ENCODE measurements around the gene TGM1.

Gene TGM1

DNA sequence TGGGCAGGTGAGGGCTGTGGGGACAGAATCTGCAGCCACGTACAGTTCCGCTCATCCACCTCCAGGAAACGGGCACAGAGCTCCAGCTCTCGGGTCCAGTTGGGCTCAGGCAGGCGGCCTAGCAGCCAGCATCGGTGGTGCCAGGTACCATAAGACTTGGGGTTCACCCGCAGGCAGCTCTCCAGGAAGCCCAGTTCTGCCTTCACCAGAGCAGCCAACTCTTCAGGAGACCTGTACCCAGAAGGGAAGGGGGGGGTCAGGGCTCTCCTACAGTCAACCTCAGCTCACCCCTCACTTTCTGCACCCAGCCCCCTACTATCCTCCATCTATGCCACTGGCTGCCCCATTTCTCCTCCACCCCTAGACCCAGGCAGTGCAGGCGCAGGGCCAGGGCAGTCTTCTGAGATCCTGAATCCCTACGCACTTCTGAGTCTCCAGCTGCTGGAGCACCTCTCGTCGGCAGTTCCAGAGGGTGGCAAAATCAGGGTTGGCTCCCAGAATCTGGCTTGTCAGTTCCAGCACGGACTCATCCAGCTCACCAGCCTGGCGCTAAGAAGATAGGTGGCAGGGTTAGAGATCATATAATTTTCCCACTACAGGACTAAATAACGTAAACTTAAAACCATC is 7.0 kb upstream of the TGM1 start:
- DNase-seq: no peak

DNA sequence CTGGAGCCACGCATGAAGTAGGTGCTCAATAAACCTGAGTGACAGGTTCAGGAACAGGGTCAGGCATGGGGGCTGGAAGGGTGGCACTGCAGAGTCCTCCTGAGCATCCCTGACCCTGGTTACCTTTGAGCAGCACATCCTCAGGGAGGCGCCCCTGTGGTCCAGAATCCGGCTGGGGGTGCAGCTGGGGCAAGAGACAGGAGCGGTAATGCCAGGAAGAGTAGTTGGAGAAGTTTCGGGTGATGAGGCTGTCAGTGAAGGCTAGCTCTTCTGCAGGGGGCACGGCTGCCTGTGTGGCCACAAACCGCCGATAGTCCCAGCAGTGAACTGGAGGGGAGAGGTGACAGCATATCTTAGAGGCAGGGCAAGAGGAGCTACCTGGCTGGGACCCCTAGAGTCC is 6.4 kb upstream of the TGM1 start:
- no peak for DNase-seq

DNA sequence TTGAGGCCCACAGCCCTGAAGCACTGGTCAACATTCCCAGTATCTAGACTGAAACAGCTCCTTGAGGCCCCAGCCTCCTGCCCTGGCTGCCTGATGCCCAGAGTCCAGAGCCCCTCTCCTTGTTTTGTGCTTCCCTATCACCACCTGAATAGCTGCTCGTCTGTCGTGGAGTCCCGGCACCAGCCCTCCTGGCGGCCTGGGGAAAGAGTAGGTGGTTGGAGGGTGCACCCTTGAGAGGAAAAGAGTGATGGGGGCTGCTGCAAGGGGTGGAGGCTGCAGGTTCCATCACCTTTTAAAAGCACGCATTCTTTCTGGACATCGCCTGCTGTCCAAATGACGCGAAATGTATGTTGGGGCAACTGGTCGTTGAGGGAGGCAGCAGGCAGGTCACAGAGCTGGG is 5.2 kb upstream of the TGM1 start:
- DNase-seq: no peak

DNA sequence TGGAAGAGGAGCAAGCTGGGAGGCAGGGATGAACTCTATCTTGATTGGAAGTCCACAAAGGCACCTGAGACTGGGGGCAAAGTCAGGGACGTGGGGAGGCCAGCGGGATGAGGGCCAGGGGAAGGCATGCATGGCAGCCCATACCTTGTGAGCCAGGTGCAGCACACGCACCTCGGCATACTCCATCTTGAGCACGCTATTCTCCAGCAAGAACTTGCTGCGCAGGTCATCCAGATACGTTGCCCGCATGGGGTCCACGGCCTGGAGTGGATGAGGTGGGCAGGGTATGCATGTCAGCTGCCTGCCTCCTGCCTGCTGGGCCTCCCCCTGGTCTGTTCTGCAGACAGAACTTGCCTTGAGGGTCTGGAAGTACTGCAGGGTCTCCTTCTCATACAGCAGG is 4.5 kb upstream of the TGM1 start:
- DNase-seq: no peak

DNA sequence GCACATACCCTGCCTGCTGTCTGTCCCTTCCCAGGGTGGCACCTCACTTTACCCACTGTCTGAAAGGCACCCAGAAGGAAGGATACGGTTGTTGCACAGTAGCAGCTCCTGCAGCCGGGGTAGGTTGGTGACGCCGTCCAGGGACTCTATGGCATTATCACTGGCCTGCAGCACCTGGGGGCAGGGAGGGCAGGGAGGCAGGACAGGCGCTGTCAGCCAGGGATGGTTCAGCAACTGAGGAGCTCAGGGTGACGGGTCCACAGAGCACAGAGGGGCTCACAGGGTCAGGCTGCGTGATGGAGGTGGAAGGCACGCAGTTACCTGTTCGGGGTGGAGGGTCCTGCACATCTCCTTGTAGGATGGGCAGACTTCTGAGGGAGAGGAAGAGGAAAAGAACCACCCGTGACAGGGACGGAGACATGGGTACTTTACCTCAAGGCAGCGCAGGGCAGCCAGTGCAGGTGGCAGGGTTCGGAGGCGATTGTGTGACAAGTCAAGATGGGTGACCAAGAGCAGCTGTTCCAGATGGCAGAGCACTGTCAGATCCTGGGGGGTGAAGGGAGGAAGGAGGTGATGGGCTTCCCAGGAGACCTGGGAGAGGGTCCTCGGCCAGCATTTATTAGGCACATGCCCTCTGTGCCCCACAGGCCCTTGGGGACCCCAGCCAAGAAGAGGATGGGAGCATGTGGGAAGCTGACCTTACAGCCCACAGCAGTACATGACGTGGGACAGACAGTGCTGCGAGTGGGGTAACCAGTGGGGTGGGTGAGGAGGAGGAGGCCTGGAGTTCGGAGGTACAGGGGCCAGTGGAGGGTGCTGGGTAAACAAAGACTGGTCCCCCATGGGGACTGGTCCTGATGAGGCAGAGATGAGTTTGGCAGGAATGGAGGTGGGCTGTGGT is 3.6 kb upstream of the TGM1 start:
- DNase-seq: no peak

DNA sequence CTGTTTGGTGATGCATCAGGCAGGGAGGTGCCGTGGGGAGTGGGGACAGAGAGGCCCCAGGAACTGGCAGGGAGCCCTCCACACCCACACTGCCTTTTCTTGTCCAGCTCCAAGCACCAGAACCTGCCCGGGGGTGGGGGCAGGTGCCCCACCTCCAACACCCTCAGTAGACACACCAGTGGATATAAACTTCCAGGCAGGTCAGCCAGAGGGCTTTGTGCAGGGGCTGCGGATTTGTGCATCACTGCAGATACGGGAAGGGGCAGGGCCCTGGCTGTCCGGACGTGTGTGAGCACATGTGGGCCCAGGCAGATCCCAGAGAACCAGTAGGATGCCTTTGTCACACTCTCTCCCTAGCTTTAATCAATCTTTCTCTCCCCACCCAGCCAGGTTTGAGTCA is 1.3 kb upstream of the TGM1 start:
- DNase-seq: no peak

DNA sequence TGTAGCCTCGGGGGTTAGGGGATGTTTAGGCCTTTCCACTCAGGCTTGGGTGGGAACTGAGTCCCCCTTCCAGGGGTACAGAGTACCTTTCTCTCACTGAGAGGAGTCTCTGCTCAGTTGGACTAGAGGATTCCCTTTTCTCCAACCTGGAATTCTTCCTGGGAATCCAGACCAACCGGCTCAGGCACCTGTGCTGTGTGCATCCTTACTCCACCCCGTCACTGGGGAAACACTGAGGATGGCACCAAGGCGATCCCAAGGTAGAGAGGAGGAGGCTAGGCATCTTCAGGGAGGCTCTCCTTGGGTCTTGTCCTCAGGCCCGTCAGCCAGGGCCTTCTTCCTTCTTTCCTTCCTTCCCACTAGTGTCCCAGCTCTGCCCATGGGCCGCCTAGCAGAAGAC is 871 bp upstream of the TGM1 start:
- DNase-seq: no peak

DNA sequence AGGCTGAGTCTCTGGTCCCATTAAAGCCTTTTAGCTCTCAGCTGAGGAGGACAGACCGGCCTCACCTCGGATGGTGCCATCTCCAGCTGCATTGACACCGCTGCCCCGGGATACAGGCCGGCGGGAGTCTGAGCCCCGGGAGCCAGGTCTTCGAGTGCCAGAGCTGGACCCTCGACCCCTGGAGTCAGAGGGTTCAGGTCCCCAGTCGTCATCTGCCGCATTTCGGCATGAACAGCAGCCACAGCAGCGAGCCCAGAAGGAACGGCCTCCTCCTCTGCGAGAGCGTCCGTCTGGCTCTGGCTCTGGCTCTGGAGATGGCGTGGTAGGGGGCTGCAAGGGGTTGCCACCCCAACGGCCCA is 1.0 kb downstream of the TGM1 start:
- no peak for DNase-seq

DNA sequence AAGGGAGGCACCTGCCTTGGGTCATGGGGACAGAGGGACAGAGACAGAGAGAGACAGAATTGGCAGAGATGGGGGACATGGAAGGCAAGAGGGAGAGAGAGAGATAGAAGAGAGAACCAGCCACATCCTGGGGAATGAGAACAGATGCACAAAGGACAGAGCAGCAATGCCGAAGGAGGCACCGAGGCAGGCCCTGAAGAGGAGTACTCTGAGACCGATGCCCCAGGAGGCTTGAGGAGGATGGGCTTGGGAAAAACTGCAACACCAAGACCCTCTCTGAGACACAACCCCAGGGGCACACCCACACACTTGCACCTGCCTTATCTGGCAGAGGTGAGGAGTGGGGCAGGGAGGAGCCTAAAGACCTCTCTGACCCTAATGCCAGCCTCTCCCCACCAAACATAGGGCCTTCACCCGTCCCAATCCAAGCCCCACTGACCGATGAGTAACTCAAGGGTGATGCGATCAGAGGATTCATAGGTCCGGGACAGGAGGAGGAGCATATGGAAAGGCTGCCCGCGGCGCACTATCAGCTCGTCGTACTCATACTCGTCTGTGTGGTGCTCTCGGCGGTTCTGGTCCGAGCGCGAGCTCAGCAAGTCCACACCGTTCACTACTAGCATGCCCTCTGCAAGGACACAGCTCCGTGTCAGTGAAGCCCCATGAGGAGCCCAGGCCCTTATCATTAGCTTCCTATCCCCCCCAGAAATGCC is 1.6 kb downstream of the TGM1 start:
- no peak for DNase-seq

DNA sequence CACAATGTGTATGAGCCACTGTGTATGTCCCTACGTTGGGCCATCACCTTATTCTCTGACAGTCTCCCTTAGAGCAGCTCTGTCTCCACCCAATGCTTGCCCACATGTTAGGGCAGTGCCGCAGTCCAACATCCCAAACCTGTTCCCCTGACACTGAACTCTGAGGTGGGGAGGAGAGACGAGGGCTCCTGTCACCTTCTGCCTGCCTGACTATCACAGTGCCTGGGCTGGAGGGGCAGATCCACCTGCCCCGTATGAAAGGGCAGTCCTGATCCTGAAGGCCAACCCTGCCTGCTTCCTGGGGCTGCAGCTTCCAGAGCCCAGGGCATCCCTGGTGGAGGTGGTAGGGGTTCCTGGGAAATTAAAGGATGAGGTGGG is 2.2 kb downstream of the TGM1 start:
- DNase-seq: no peak

DNA sequence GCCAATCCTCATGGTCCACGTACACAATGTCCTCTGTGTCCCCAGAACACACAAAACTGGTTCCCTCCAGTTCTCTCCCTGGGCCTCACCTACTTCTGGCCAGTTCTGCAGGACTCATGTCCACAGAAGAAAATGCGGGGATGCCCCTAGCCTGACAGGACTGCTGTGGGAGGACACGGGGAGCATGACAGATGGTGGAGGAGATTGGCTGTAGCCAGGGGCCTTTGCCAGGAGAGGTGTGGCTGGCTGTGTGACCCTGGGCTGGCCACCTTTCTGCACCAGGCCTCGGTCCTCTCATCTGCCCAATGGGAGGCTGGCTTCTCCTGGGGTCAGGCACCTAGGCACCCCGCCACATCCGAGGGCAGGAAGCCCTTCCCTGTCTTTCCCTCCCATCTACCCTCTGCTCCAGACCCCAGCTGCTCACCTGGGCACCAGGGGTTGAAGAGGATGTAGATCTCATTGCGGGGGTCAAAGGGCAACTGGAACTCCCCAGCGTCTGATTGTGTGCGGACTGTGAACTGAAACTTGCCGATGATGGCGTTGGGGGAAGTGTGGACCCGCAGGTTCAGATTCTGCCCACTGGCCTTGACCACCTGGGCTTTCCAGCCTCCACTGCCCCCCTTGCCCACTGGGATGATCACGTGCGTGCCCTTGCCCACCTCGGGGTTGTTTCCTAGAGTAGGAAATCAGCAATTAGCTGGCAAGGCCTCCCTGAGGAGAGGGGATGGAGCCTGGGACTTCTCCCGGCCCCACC is 2.8 kb downstream of the TGM1 start:
- DNase-seq: no peak

DNA sequence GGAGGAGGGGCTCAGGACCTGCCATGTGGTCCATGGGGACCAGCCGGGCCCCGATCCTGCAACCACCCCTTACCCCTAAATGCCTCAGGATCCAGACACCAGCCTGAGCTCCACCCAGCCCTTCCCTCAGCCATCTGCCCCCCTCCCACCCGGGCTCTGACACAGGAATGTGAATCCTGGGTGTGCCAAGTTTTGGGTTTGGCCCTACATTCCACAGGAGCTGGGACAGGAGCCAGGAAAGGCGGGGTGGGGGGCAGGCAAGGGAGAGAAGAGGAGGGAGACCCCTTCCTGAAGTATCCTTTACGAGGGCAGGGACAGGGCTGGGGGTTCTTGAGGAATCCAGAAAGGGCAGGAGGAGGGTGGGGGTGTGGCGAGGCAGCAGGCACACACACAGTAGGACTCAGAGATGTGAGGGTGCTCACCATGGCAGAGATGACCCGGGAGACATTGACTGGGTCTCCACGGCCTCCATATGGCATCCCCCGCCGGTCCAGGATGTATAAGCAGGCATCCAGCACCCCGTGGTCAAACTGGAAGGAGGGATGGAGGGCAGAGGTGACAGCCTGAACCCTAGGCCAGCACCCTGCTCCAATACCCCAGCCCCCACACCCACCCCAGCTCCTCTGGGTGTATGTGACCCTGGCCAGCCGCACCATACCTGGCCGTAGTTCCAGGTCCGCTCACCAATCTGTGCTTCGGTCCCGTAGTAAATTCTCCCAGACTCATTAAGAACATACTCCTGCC is 3.5 kb downstream of the TGM1 start:
- DNase-seq: no peak

DNA sequence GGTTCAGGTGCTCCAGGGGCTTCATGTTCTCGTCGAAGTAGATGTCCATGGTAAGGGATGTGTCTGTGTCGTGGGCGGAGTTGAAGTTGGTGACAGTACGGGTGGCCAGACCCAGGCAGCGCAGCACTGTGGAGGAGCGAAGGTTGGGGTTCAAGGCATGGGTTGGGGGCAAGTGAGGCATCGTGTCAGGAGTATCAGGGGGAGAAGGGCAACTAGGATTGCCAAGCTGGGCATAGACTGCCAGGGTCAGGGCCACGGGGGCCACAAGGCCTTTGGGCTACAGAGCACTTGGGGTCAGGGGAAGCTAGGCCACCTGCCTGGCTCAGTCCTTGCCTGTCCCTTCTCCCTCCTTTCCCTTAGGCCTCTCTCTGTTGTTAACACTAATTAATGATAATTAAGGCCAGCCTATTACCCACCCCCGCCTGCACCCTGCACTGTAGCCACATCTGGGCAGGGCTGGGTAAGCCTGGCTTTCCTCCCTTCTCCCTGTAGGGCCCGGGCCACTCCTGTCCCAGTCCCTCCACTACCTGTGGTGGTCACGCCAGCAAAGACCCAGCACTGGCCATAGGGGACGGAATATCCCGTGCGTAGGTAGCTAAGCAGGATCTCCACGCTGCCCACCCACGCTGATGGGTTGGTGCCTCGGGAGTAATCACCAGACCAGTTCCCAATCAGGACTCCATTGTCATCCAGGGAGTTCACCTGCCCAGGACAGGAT is 4.3 kb downstream of the TGM1 start:
- DNase-seq: no peak

DNA sequence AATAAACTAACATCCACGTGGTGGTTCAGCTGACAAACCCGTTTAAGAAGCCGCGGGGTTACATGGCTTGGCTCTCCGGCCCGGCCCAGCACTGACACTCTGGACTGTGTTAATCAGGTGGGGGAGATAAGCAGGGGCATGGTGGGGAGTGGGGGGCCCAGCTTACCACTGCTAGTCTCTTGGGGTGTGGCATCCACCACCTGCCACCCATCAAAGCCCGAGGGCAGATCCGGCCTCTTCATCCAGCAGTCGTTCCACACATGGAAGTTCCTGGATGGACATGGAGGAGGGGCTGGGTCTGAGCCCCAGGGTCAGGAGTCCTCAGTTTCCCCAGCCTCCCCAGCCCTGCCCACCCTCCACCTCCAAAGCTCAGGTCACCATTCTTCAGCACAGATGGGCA is 4.9 kb downstream of the TGM1 start:
- DNase-seq: no peak

DNA sequence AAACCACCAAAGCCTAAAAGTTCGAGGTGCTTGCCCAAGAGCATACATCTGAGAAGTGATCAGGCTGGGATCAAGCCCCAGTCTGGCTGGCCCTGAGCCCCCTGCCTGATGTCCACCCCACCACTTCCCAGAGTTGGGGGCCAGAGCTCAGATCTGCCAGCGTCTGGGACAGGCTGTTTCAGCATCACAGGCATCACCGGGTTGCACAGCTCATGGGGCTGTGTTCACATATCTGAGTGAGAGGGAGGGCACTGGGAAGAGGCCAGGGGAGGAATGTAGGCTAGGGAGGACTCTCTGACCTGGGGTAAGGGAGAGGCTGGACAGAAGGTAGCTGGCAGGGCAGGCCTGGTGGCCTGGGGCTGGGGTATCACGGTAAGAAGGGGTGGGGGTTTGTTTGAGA is 6.0 kb downstream of the TGM1 start:
- DNase-seq: no peak

DNA sequence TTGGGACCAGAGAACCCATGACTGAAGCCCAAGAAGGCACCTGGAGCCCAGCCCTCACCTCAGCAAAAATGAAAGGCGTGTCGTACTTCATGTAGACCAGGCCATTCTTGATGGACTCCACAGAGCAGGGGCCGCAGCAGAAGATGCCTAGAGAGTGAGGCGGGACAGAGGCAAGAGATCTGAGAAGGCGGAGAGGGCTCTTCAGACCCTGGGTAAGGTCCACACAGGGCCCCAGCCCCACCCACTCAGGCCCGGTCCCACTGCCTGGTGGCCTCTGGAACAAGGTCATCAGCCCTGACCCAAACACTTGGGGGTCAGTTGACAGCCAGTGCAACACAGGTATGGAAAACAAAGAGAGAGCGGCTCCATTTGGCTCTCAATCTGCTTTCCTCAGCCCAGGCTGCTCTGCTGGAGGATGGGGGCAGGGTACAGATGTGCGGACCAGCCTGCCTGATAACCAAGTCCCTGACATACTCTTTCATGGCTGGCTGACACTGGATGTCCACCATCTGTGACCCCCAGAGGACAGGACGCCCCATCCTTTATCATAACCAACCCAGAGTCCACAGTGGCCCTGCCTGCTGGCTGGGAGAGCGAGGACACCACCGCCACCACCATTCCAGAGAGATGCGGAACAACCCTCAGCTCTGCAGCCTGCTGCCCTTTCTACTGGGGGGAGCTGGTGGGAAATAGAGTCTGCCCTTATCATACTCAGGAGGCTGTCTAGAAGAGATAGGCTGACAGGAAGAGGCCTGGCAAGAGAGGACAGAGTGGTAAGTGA is 6.9 kb downstream of the TGM1 start:
- no peak for DNase-seq

DNA sequence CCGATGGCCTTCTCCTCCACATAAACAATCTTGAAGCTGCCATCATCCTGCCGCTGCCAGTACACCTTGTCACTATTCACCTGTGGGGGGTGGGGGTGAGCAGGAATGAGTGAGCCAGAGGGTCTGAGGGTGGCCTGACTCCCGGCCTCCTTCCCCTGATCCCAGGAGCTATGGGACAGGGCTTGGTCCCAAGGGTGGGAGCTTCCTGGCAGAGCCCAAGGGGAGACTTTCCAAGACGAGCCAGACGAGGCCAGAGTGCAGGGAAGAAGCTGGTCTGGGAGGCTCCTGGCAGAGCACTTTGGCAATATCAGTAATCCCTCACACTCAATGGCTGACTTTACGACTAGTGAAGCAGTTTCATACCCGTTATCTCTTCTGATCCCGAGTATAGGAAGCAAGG is 7.5 kb downstream of the TGM1 start:
- DNase-seq: no peak

DNA sequence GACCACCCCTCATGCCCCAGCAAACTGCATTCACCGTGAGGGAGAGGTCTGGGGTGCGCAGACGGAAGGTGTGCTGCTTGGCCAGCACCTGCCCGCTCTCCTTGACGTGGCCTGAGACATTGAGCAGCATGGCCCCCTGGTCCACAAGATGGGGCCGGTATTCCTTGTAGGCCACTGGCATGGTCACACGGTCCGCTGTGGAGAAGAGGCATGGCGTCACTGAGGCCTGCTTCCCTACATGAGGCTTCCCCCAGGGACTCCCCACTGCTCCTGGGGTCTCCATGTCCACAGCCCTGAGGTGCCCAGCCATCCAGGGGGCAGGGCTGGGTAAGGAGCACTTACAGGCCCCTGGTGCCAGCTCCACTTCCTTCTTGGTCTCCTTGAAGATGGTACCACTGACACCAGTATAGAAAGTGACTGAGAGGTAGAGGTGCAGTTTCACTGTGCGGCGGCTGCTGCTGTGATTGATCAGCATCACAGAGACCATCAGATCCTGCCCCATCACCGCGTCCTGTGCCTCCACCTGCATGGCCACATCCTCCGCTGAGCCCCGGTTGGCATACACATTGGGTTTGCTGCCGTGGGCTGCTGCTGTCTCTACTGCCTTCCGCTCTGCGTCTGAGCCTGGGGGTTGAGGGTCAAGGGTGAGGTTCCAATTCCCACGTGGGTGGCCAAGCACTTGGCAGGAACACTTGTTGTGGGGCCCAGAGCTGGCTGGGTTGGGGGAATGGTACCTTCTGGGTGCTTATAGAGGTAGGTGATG is 8.2 kb downstream of the TGM1 start:
- no peak for DNase-seq

DNA sequence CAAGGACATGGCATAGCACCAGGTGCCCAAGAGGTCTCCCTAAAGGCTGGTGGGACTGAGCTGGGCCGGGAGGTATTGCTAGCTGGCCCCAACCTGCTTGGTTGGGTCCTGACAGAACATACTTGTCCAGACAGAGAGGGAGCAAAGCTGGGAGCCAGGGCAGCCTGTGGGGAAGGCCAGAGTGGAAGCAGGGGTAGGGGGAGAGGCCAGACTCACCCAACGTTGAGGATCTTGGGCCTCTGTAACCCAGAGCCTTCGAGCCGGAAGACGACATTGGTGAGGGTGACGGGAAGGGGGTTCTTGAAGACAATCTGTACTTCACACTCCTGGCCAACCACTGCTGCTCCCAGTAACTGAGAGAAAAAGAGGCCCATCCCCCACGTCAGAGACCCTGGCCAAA is 9.0 kb downstream of the TGM1 start:
- DNase-seq: no peak

All from suppressor macrophage treated with lipopolysaccharide for 4 hours (primary cell).